Activated T-helper 17 cell treated with anti-CD3 and anti-CD28 coated beads, Interleukin-2, amount 50 U/mL, for 72 hours (primary cell): ENCODE results near the gene PKNOX1. TPM values are rescaled to one million over a fixed set of nuclear protein-coding genes. Genes with fewer than 3 reads are reported as not detected.

Source experiments
- ATAC-seq: fragments of 150-1000 bp; cut with Tn5 transposase; replicated peaks from 2 replicates; pipeline ENCODE4 v1.10.0; 2021; ENCODE audit warnings: mild to moderate bottlenecking, moderate library complexity
- H3K27ac Mint-ChIP-seq: one replicate; pipeline ENCODE4 v1.8.0; 2022; ENCODE audit warnings: mixed read lengths
- H3K27me3 Mint-ChIP-seq: one replicate; pipeline ENCODE4 v1.8.0; 2022; ENCODE audit warnings: mixed read lengths
- H3K36me3 Mint-ChIP-seq: one replicate; pipeline ENCODE4 v1.8.0; 2022; ENCODE audit warnings: low read depth, mild to moderate bottlenecking, mixed read lengths
- H3K4me1 Mint-ChIP-seq: one replicate; pipeline ENCODE4 v1.8.0; 2022; ENCODE audit warnings: mixed read lengths
- H3K4me3 Mint-ChIP-seq: one replicate; pipeline ENCODE4 v1.8.0; 2022; ENCODE audit warnings: mild to moderate bottlenecking, mixed read lengths
- H3K9me3 Mint-ChIP-seq: one replicate; pipeline ENCODE4 v1.8.0; 2022; ENCODE audit warnings: mixed read lengths
- total RNA-seq, 2 donors: library from RNA; stranded (reverse); gene quantifications; one replicate each; pipeline ENCODE4 v1.2.3, GENCODE V29; 2022

Gene PKNOX1
- total RNA-seq, 2 donors from 2014 or later: 18.0 to 29.6 TPM

DNA sequence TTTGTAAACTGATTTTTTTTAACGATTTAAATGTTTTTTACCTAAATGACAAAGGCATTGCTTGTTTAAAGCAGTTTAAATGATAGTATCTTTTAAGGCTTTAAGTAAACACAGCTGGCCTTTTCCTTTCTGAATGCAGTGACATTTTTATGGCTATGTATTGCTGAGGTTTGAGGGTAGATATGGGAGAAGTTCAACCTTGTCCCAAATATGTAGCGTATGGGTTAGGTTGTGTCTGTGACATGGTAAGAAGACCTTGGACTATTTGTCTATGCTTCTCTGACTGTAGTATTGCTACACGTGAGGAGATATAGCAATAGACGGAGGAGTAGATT lies 32.5 kb downstream of the PKNOX1 start:
- ATAC-seq: no peak
- H3K9me3 Mint-ChIP-seq: no peaks in the 10 kb centered on the region
- no peaks in the 10 kb centered on the region for H3K27me3 Mint-ChIP-seq
- H3K36me3 Mint-ChIP-seq: peaks cover 80% of the 10 kb centered on the region
- no peak overlapping the region for H3K27ac Mint-ChIP-seq
- no peaks in the 10 kb centered on the region for H3K4me1 Mint-ChIP-seq
- H3K4me3 Mint-ChIP-seq: no peak overlapping the region

DNA sequence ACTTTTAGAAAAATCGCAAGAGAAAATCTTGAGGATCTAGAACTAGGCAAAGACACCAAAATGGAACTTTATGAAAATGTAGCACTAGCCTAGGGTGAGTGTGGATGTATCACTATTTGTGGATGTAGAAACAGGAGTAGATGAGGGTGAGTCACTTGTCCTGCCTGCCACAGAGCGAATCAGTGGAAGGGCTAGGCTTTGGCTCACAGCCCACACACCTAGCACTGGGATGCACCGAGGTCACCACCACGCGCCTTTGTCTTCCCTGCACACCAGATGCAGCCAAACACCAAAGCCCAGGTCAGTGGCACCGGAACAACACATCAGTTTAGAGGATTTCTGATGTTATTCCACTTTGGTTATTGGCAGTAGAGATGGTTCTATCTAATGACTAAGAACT lies 38.2 kb downstream of the PKNOX1 start:
- Mint-ChIP-seq H3K4me3 (no peak overlapping the region), H3K27ac (no peak overlapping the region), H3K36me3 (peaks cover 99% of the 10 kb centered on the region), H3K27me3 (no peaks in the 10 kb centered on the region), H3K9me3 (no peaks in the 10 kb centered on the region), H3K4me1 (no peaks in the 10 kb centered on the region)
- ATAC-seq: peak; percentile 92

DNA sequence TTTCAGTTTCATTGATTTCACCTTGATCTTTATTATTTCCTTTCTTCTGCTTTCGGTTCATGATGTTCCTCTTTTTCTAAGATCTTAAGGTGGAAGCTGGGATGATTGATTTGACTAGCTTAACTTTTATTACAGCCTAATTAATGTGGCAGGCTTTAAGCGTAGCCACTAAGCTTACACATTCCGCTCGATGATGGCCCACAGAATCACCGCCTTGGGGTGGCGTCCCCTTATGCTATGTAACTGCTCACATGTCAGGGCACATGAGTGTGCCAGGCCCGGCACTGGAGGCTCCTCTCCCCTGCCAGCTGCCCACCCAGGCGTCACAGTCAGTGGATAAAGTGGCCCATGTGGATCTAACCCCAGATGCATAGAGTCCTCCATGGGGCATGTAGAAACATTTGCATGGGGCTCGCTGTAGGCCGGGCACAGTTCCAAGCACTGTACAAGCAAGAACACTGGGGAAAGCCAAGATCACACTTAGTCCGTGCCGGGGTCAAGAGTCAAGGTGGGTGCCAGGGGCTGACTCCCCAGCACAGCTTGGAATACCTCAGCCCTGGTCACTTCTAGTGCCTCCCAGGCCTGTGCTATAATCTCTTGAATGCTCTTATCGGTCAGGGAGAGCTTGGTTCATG lies 41.7 kb downstream of the PKNOX1 start:
- no peaks in the 10 kb centered on the region for H3K4me1 Mint-ChIP-seq
- no peak overlapping the region for H3K27ac Mint-ChIP-seq
- H3K27me3 Mint-ChIP-seq: no peaks in the 10 kb centered on the region
- ATAC-seq: no peak
- H3K4me3 Mint-ChIP-seq: no peak overlapping the region
- H3K9me3 Mint-ChIP-seq: no peaks in the 10 kb centered on the region
- H3K36me3 Mint-ChIP-seq: peaks cover 90% of the 10 kb centered on the region

DNA sequence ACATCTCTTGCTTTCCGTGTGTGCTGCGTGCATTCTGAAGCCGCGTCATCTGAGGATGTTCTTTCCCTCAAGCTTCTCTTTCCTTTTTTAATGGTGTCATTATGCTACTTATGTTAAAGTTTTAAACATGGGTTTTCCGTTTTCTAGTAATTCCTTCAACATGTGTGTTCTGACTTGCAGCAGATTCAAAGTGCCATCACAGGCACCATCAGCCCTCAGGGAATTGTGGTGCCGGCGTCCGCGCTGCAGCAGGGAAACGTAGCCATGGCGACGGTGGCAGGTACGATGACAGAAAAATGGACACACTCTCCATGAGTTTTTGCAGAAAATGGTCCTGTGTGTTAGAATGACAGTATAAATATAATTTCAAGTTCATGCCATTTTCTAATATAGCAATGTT lies 42.4 kb downstream of the PKNOX1 start:
- no peak overlapping the region for H3K4me3 Mint-ChIP-seq
- no peaks in the 10 kb centered on the region for H3K4me1 Mint-ChIP-seq
- H3K27ac Mint-ChIP-seq: no peak overlapping the region
- no peaks in the 10 kb centered on the region for H3K27me3 Mint-ChIP-seq
- H3K36me3 Mint-ChIP-seq: peaks cover 89% of the 10 kb centered on the region
- no peaks in the 10 kb centered on the region for H3K9me3 Mint-ChIP-seq
- no peak for ATAC-seq

DNA sequence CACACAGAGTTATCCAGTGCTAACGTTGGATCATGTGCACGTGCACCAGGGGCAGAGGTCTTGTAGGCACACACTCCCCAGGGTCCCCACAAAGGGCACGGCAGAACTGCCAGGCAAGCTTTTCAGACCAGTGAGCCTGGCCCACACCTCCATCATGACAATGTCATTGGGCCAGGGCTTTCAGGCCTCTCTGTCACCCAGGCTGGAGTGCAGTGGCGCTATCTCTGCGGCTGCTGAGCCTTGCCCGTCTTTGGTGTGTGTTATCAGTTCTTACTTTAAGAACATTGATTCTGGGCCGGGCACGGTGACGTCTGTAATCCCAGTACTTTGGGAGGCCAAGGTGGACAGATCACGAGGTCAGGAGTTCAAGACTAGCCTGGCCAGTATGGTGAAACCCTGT lies 44.2 kb downstream of the PKNOX1 start:
- H3K27ac Mint-ChIP-seq: no peak overlapping the region
- H3K4me3 Mint-ChIP-seq: no peak overlapping the region
- no peaks in the 10 kb centered on the region for H3K4me1 Mint-ChIP-seq
- ATAC-seq: no peak
- no peaks in the 10 kb centered on the region for H3K27me3 Mint-ChIP-seq
- no peaks in the 10 kb centered on the region for H3K9me3 Mint-ChIP-seq
- H3K36me3 Mint-ChIP-seq: peaks cover 86% of the 10 kb centered on the region

DNA sequence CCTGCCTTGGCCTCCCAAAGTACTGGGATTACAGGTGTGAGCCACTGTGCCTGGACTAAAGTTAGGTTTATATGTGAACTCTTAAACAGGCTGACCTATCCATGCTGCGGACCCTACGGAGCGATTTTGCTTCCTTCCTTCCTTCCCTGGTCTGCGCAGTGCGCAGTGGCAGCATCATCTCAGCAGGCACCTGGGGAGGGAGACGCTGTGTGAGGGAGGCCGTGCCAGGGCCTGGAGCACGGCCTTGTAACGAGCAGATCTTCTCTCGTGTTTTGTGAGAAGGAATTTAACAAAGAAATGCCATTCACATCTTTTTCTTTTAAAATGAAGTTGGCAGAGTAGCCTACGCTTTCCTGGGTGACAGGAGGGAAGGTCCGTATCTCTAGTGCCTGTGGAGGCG lies 45.8 kb downstream of the PKNOX1 start:
- Mint-ChIP-seq H3K27ac (no peak overlapping the region), H3K27me3 (no peaks in the 10 kb centered on the region), H3K9me3 (no peaks in the 10 kb centered on the region), H3K36me3 (peaks cover 86% of the 10 kb centered on the region), H3K4me3 (no peak overlapping the region), H3K4me1 (no peaks in the 10 kb centered on the region)
- no peak for ATAC-seq

DNA sequence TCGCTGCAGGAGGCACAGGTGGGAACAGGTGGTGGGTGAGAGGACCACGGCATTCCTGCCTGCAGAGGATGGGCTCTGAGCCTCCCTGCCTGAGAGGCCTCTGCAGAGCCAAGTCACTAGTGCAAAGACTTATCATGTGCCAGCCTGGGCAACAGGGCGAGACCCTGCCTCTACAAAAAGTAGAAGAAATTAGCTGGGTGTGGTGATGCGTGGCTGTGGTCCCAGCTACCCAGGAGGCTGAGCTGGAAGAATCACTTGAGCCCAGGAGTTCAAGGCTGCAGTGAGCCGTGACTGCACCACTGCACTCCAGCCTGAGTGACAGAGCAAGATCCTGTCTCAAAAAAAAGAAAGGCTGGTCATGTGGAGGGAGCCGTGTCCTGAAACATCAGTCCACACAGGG lies 46.4 kb downstream of the PKNOX1 start:
- ATAC-seq: no peak
- H3K27me3 Mint-ChIP-seq: no peaks in the 10 kb centered on the region

DNA sequence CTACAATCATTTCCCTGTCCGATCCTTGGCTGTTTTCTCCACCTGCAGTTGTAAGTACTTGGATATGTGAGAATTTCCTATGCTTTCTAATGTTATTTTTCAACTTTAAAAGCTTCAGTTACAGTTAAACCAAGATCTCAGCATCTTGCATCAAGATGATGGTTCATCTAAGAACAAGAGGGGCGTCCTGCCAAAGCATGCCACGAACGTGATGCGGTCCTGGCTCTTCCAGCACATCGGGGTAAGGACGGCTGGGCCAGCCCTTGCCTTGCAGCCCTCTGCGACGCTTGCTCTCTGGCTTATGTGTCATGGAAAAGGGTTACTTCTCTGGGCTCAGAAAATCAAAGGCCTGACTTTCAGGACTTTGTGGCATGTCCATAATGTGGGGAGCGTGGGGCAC lies 46.8 kb downstream of the PKNOX1 start:
- ATAC-seq: no peak
- Mint-ChIP-seq H3K27me3 (no peaks in the 10 kb centered on the region), H3K36me3 (peaks cover 82% of the 10 kb centered on the region), H3K27ac (no peak overlapping the region), H3K4me3 (no peak overlapping the region), H3K4me1 (no peaks in the 10 kb centered on the region), H3K9me3 (no peaks in the 10 kb centered on the region)

More for the DNA sequence above, 46.4 kb downstream of the PKNOX1 start:
- no peaks in the 10 kb centered on the region for H3K4me1 Mint-ChIP-seq
- H3K4me3 Mint-ChIP-seq: no peak overlapping the region
- H3K27ac Mint-ChIP-seq: no peak overlapping the region
- H3K9me3 Mint-ChIP-seq: no peaks in the 10 kb centered on the region
- H3K36me3 Mint-ChIP-seq: peaks cover 86% of the 10 kb centered on the region

DNA sequence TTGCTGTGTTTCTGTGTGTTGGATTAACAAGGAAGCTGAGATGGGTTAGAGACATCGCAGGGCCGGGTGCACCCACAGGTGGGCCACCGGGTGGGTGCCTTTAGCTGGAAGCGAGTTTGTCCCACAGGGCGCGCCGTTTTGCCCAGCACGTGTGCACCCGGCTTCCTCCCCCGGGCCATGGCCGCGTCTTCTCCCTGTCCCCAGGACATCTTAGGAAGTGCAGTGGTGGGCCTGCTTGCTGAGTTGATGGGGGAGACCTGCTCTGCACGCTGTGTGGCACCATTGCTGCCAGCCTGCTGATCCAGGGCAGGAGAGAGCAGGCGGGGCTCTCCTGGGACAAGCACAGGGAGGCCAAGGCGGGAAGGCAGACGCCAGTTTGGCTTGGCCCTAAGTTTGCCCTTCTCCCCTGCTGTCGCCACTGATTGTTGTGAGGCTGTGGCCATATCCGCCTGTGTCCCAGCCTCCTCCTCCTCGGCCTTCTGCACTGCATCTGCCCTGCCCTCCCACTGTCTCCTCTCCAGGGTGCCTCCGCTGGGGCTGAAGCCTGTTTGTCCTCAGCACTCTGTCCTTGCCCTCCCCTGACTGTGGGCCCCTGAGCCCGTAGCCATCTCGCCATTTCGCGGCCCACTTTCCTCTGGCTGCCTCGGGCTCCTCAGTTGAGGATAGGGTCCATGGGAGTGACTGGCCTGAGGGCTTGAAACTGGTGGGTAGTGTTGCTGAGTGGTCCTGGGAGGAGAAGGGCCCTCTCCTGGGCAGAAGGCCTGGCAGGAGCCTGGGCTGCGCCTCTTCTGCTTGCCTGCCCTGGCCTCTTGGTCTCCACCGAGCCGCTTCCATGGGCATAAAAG lies 47.6 kb downstream of the PKNOX1 start:
- Mint-ChIP-seq H3K36me3 (peaks cover 82% of the 10 kb centered on the region), H3K4me1 (no peaks in the 10 kb centered on the region), H3K27me3 (no peaks in the 10 kb centered on the region), H3K9me3 (no peaks in the 10 kb centered on the region), H3K4me3 (no peak overlapping the region), H3K27ac (no peak overlapping the region)
- ATAC-seq: no peak

DNA sequence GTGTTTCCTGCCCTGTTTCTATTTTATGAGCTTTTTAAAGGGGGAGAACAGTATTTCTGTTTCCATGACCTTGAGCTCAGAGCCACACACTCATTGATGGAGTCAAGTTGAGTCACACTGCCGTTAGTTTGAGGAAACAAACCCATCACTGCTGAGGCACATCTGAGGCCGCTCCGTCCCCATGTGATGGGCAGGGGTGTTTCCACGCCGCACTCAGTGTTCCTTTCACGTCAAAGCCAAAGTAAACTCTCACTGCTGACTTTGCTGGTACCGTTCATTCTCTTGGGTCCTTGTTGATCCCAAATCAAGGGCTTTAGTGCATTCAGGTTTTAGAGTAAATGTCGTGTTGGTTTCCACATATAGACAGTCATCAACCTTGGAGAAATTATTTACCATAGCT lies 48.8 kb downstream of the PKNOX1 start:
- Mint-ChIP-seq H3K27ac (no peak overlapping the region), H3K4me3 (no peak overlapping the region), H3K9me3 (no peaks in the 10 kb centered on the region)

DNA sequence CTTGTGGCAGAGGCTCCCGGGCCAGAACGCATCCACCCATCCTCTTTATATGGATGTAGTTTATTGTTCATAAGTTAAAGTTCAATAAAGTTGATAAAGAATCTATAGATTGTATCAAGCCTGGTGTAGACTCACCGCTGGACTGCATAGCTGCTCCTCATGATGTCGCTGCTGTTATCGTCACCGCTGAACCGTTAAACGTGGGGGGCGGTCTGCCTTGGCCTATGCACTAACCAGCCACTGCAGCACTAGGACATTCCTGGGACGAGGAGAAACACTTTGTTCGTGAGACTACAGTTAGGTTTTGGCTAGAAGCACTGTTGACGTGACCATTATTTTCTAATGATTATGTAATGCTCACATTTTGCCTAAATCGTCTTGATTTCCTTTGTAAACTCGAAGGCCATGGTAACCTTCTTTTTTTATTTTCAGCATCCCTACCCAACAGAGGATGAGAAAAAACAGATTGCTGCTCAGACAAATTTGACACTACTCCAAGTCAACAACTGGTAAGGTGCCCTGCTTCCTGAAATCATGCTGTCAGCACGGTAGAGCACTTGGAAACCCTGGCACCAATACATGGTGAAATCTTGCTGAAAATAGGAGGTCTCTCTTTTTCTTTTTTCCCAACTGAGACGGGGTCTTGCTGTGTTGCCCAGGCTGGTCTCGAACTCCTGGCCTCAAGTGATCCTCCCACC lies 50.2 kb downstream of the PKNOX1 start:
- Mint-ChIP-seq H3K9me3 (no peaks in the 10 kb centered on the region), H3K36me3 (peaks cover 91% of the 10 kb centered on the region), H3K27ac (no peak overlapping the region), H3K27me3 (no peaks in the 10 kb centered on the region), H3K4me3 (no peak overlapping the region), H3K4me1 (no peaks in the 10 kb centered on the region)
- no peak for ATAC-seq

More for the DNA sequence above, 48.8 kb downstream of the PKNOX1 start:
- no peaks in the 10 kb centered on the region for H3K27me3 Mint-ChIP-seq
- H3K36me3 Mint-ChIP-seq: peaks cover 85% of the 10 kb centered on the region
- H3K4me1 Mint-ChIP-seq: no peaks in the 10 kb centered on the region
- ATAC-seq: no peak

DNA sequence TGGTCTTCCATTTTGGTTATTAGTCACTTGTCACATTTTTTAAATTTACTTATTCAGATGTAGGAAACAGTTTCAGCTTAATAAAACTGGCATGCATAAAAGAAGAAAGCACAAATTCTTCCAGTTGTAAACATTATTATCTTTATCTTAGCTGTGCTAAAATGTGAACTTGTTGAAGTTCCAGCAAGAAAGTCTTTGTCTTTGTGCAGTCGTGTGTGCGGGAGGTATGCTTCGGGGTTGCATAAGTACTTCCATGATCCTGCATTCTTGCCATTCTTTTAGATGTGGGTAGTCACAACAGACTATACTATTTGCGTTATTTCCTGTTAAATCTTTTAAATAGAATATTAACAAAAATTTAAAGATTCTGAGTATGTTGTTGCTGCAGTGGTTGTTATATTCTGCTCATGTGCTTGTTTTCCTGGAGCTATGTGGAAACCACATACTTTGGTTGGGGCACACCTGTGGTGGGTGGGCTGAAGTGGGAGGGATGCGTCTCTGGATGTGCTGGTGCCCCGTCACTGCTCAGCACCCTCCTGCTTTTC lies 51.3 kb downstream of the PKNOX1 start:
- no peaks in the 10 kb centered on the region for H3K4me1 Mint-ChIP-seq
- no peak overlapping the region for H3K27ac Mint-ChIP-seq
- no peak overlapping the region for H3K4me3 Mint-ChIP-seq
- H3K36me3 Mint-ChIP-seq: peaks cover 91% of the 10 kb centered on the region
- no peaks in the 10 kb centered on the region for H3K27me3 Mint-ChIP-seq
- no peak for ATAC-seq
- H3K9me3 Mint-ChIP-seq: no peaks in the 10 kb centered on the region

DNA sequence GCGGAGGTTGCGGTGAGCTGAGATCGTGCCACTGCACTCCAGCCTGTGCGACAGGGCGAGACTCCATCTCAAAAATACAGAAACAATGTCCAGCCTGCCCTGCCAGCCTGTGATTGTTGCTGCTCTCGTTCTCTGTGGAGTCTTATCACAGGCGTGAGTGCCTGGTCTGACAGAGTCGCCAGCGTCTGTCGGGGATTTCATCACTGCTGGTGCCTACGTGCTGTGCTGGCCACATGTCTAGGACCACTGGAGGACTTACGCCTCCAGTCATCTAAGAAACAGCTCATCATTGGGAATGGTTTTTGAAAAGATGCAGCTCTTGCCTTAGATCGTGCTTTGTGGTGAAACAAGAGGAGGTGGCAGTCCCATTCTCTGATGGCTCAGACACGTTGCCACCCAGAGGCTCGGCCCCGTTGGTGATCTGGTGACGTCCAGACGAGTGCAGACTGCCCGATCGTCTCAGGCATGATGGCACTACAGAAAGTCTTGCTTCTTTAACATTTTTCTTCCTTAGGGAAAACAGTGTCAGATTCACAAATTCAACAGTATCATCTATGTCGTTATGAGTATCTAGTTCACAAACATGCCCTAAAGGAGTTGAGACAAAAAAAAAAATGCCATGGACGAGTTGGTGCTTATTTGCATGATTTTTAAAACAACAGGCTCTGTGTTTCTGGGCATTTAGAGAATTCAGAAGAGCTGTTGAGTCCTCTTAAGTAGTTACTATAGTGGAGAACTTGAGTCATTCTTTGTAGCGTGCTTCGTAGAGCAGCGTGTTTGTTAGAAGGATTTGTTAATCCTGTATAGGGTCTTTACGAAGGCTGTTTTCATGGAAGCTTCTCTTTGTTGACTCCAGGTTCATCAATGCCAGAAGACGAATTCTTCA lies 53.7 kb downstream of the PKNOX1 start:
- no peak for ATAC-seq
- H3K36me3 Mint-ChIP-seq: peaks cover 88% of the 10 kb centered on the region
- no peaks in the 10 kb centered on the region for H3K27me3 Mint-ChIP-seq
- H3K9me3 Mint-ChIP-seq: no peaks in the 10 kb centered on the region
- H3K4me1 Mint-ChIP-seq: no peaks in the 10 kb centered on the region
- no peak overlapping the region for H3K27ac Mint-ChIP-seq
- H3K4me3 Mint-ChIP-seq: no peak overlapping the region

DNA sequence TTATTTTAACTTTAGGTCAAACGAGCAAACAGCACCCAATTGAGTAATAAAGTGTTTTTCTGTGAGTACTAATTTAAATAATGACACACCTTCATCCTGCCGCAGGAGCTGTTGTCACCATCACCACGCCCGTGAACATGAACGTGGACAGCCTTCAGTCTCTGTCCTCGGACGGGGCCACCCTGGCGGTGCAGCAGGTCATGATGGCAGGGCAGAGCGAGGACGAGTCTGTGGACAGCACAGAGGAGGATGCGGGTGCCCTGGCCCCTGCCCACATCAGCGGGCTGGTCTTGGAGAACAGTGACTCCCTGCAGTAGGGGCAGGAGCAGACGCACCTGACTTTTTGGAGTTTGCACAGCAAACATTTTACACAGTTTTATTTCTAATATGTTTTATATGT lies 55.4 kb downstream of the PKNOX1 start:
- H3K27ac Mint-ChIP-seq: no peak overlapping the region
- H3K4me3 Mint-ChIP-seq: no peak overlapping the region
- H3K9me3 Mint-ChIP-seq: no peaks in the 10 kb centered on the region
- H3K36me3 Mint-ChIP-seq: peaks cover 72% of the 10 kb centered on the region
- no peaks in the 10 kb centered on the region for H3K27me3 Mint-ChIP-seq
- no peak for ATAC-seq
- no peaks in the 10 kb centered on the region for H3K4me1 Mint-ChIP-seq
